Endothelial cell (in vitro differentiated cells): Measurements from ENCODE around the gene TFIP11. TPM values are rescaled to one million over a fixed set of nuclear protein-coding genes. Genes with fewer than 3 reads are reported as not detected.

ENCODE experiments used
- DNase-seq: peaks from one replicate; pipeline ENCODE4 v3.0.0; 2021; ENCODE audit warnings: low spot score
- H3K27ac Mint-ChIP-seq: one replicate; pipeline ENCODE4 v1.8.0; 2021; ENCODE audit warnings: mixed read lengths, inconsistent platforms; ENCODE audit not compliant: unreplicated experiment
- H3K27me3 Mint-ChIP-seq: one replicate; pipeline ENCODE4 v1.8.0; 2021; ENCODE audit warnings: mild to moderate bottlenecking, moderate library complexity, mixed read lengths, inconsistent platforms; ENCODE audit not compliant: unreplicated experiment
- H3K36me3 Mint-ChIP-seq: one replicate; pipeline ENCODE4 v1.8.0; 2021; ENCODE audit warnings: mild to moderate bottlenecking, low read depth, mixed read lengths, inconsistent platforms; ENCODE audit not compliant: unreplicated experiment
- H3K4me1 Mint-ChIP-seq: one replicate; pipeline ENCODE4 v1.8.0; 2021; ENCODE audit warnings: mild to moderate bottlenecking, mixed read lengths, inconsistent platforms; ENCODE audit not compliant: unreplicated experiment
- H3K4me3 Mint-ChIP-seq: one replicate; pipeline ENCODE4 v1.8.0; 2021; ENCODE audit warnings: mild to moderate bottlenecking, mixed read lengths, inconsistent platforms; ENCODE audit not compliant: unreplicated experiment
- H3K9me3 Mint-ChIP-seq: one replicate; pipeline ENCODE4 v1.8.0; 2021; ENCODE audit warnings: mixed read lengths, inconsistent platforms; ENCODE audit not compliant: unreplicated experiment
- CTCF ChIP-seq: fragments of 200-600 bp; sonication (generic); IDR thresholded peaks from one replicate; pipeline ENCODE4 v1.5.0; 2021; ENCODE audit warnings: antibody characterized with exemption; ENCODE audit not compliant: unreplicated experiment
- total RNA-seq: library from RNA; stranded (reverse); fragmentation: NEBNext Ultra II Directional; extraction: Animal tissue kit (Norgen Biotek cat#: 25700); gene quantifications from one replicate; pipeline ENCODE4 v1.2.1, GENCODE V29; 2021; ENCODE audit not compliant: unreplicated experiment

The TFIP11 gene
- total RNA-seq, 1 donor from 2014 or later, result 38.6 TPM

- H3K36me3 Mint-ChIP-seq, result peaks cover 3% of the 10 kb centered on the region
- H3K4me3 Mint-ChIP-seq, result no peak overlapping the region
- peaks cover 10% of the 10 kb centered on the region for H3K4me1 Mint-ChIP-seq
- TF ChIP-seq CTCF, result no peak
- H3K27ac Mint-ChIP-seq, result no peak overlapping the region
- no peak for DNase-seq
- H3K27me3 Mint-ChIP-seq, result no peaks in the 10 kb centered on the region
- no peaks in the 10 kb centered on the region for H3K9me3 Mint-ChIP-seq
These were observed 39.3 kb upstream of the TFIP11 start for GRCh38 chr22:26551568-26551967.

DNA sequence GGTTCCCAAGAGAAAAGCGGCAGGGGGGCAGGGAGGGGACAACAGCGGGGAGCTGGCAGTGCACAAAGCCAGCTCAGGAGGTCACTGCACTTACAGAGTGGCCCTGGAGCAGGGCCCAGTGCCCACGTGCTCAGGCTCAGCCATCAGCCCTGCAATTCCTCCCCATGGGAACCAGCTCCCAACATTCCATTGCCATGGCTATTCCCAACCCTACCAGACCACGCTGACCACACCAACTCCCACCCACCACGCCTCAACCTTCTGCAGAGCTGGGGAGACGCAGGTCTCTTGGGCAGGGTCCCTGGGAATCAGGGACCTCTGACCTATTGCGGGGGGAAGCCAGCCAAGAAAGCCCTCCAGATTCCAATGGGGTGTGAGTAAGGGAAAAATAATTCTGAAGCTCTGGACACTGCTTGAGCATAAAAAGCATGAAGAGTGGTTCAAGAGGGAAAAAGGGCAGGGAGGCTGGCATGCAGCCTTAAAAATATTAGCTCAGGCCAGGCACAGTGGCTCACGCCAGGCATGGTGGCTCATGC, 38.3 kb upstream of the TFIP11 start:
- H3K36me3 Mint-ChIP-seq, result peaks cover 4% of the 10 kb centered on the region
- TF ChIP-seq CTCF, result no peak
- no peak overlapping the region for H3K4me3 Mint-ChIP-seq
- H3K27me3 Mint-ChIP-seq, result no peaks in the 10 kb centered on the region
- peak overlapping the region; percentile 48 for H3K27ac Mint-ChIP-seq
- H3K4me1 Mint-ChIP-seq, result peaks cover 10% of the 10 kb centered on the region
- H3K9me3 Mint-ChIP-seq, result no peaks in the 10 kb centered on the region
- DNase-seq, result no peak

DNA sequence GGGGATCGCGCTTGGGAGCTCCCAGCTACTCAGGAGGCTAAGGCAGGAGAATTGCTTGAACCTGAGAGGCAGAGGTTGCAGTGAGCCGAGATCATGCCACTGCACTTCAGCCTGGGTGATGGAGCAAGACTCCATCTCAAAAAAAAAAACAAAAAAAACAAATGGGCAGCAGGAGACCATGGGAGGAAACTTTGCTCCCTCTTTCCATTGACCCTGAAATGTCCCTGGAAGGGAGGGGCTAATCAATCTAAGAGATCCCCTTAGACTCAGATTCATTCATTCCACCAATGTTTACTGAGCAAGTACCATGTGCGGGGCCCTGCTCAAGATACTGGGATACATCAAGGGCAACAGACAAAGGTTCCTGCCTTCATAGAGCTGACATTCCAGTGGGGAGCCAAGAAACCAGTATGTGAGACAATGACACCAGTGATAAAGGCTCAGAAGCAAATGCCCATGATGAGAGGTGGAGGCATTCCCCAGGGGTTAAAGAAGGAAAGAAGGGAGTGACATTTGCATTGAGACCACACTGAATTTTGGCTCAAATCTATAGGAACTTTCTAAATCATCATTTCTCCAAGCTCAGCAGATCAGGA, 37.7 kb upstream of the TFIP11 start:
- peaks cover 4% of the 10 kb centered on the region for H3K36me3 Mint-ChIP-seq
- H3K4me1 Mint-ChIP-seq, result peaks cover 11% of the 10 kb centered on the region
- TF ChIP-seq CTCF, result no peak
- H3K9me3 Mint-ChIP-seq, result no peaks in the 10 kb centered on the region
- H3K4me3 Mint-ChIP-seq, result no peak overlapping the region
- no peak for DNase-seq
- H3K27ac Mint-ChIP-seq, result no peak overlapping the region
- H3K27me3 Mint-ChIP-seq, result no peaks in the 10 kb centered on the region

GRCh38 chr22:26548984-26549383, 36.7 kb upstream of the TFIP11 start:
- DNase-seq, result no peak
- peaks cover 8% of the 10 kb centered on the region for H3K4me1 Mint-ChIP-seq
- no peaks in the 10 kb centered on the region for H3K27me3 Mint-ChIP-seq
- no peaks in the 10 kb centered on the region for H3K9me3 Mint-ChIP-seq
- no peak overlapping the region for H3K4me3 Mint-ChIP-seq
- peaks cover 4% of the 10 kb centered on the region for H3K36me3 Mint-ChIP-seq
- no peak for TF ChIP-seq CTCF
- no peak overlapping the region for H3K27ac Mint-ChIP-seq

GRCh38 chr22:26548303-26548702, 36.0 kb upstream of the TFIP11 start:
- Mint-ChIP-seq H3K36me3 (peaks cover 4% of the 10 kb centered on the region), H3K9me3 (no peaks in the 10 kb centered on the region), H3K4me3 (no peak overlapping the region), H3K27ac (peak overlapping the region; percentile 36), H3K4me1 (peaks cover 2% of the 10 kb centered on the region), H3K27me3 (no peaks in the 10 kb centered on the region)
- TF ChIP-seq CTCF, result no peak
- no peak for DNase-seq
